COLO668 (cell line): ENCODE measurements around the gene ABCG2.

Experiments used
- DNase-seq: peaks from one replicate; lab custom pipeline; 2025; ENCODE audit not compliant: unreplicated experiment; lab: John Stamatoyannopoulos, UW

The ABCG2 gene

DNA sequence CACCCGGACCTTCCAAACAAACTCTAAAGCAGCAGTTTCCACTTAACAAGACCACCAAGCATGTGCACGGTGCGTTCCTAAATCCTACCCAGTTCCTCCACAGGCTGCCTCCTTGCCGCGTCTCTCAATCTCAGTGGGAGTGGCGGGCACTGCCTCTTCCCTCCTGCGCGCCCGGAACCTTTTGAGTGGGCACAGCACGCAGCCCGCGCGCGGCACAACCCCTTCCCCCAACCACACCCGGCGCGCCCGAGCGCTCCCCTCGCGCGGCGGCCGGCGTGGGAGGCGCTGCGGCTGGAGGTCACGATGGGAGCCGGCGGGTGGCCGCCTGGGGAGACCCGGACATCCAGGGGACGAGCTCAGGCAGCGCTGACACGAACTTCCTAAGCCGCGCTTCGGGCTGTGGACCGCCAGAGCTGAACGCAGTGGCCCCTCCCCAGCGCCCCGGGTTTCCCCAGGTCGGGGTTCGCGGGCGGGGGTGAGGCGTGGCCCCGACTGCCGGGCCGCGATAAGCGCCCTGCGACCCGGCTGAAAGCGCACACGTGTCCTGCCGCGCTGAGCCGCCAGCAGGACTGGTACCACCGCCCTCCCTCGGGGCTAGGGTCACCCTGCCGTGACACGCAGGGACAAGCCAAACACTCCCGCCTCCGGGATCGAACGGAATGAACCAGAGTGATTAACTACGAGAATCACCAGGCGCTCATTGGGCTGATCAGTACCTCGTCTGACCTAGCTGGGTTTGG, at the start of gene ABCG2:
Gene ABCG2, minus strand, starts transcription at position 151 of the 740 bp plus-strand sequence. CDS start 18,644 bp downstream, outside the sequence.
- DNase-seq: no peak

DNA sequence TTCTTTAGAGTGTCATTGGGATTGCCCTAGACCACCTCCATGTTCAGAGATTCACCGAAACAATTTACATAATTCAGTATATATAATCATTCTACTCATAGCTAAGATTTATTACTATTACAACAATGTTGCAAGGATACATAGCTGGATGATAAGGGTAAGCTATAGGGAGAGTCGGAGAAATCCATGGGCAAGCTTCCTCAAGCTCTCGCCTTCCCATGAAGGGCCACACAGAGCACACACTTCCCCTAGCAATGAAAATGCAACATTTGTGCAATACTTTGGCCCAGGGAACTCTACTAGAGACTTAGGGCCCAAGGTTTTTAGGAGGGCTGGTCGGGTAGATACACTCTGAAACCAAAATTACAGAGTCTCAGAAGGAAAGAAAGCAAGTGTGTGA, 49.7 kb upstream of the ABCG2 start:
- no peak for DNase-seq

- no peak for DNase-seq
These were observed 48.7 kb upstream of the ABCG2 start for GRCh38 chr4:88207171-88207570.

- no peak for DNase-seq
These were observed 46.4 kb upstream of the ABCG2 start for GRCh38 chr4:88204882-88205281.

- no peak for DNase-seq
These were observed 44.0 kb upstream of the ABCG2 start for GRCh38 chr4:88202443-88202842.

- DNase-seq: no peak
These were observed 41.7 kb upstream of the ABCG2 start for GRCh38 chr4:88200186-88200585.

- no peak for DNase-seq
These were observed 38.2 kb upstream of the ABCG2 start for GRCh38 chr4:88196523-88197185.

DNA sequence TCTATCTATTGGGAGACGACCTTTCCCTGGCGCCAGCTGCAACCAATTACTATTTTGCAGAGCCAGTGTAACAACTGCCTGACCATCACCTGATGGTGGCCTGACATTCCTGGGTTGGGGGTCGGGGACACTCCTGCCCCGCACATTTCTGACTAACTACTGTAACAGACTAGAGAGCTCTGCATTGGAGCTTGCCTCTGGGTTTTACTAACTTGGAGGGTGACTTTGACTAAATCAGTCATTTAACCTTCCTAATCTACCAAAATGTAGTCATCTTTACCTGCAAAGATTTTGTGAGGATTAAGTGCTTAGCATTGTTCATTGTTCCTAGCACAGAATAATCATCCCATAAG, 37.5 kb upstream of the ABCG2 start:
- DNase-seq: no peak

- no peak for DNase-seq
These were observed 37.0 kb upstream of the ABCG2 start for GRCh38 chr4:88195328-88196012.

GRCh38 chr4:88191404-88191803, 33.0 kb upstream of the ABCG2 start:
- no peak for DNase-seq

- DNase-seq: no peak
These were observed 31.6 kb upstream of the ABCG2 start for GRCh38 chr4:88189881-88190585.

- DNase-seq: no peak
These were observed 30.9 kb upstream of the ABCG2 start for GRCh38 chr4:88189418-88189738.

DNA sequence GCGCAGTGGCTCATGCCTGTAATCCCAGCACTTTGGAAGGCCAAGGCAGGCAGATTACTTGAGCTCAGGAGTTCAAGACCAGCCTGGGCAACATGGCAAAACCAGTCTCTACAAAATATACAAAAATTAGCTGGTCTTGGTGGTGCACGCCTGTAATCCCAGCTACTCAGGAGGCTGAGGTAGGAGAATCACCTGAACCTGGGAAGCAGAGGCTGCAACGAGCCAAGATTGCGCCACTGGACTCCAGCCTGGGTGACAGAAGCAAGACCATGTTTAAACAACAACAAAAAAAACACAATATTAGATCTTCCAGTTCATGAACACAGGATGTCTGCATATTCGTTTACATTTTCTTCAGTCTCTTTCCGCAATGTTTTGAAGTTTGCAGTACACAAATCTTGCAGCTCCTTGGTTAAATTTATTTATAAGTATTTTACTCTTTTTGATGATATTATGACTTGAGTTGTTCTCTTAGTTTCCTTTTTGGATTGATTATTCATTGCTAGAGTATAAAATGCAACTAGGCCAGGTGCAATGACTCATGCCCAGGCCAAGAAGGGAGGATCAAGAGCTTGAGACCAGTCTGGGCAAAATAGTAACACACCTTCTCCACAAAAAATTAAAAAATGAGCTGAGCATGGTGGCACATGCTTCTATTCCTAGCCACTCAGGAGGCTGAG, 30.4 kb upstream of the ABCG2 start:
- DNase-seq: no peak

- DNase-seq: no peak
These were observed 29.3 kb upstream of the ABCG2 start for GRCh38 chr4:88187766-88188165.

DNA sequence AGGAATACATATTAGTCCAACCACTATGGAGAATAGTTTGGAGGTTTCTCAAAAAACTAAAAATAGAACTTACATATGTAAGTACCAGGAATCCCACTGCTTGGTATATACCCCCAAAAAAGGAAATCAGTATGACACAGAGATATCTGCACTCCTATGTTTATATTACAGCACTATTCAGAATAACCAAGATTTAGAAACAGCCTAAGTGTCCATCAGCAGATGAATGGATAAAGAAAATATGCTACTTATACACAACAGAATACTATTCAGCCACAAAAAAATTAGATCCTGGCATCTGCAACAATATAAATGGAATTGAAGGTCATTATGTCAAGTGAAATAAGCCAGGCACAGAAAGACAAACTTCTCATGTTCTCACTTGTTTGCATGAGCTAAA, 27.5 kb upstream of the ABCG2 start:
- DNase-seq: no peak

DNA sequence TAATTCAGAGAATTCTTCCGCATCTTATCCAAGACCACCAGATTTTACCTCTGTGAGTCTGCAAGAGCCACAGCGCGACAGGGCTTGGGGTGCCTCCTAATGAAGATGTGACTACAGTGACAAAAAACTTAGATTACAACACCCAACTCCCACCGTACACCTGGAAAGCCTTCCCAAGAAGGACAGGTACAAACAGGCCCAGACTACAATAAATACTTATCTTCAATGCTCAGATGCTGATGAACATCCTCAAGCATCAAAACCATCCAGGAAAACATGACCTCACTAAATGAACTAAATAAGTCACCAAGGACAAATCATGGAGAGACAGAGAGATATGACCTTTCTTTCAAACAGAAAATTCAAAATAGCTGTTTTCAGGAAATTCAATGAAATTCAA, 20.8 kb upstream of the ABCG2 start:
- DNase-seq: no peak

DNA sequence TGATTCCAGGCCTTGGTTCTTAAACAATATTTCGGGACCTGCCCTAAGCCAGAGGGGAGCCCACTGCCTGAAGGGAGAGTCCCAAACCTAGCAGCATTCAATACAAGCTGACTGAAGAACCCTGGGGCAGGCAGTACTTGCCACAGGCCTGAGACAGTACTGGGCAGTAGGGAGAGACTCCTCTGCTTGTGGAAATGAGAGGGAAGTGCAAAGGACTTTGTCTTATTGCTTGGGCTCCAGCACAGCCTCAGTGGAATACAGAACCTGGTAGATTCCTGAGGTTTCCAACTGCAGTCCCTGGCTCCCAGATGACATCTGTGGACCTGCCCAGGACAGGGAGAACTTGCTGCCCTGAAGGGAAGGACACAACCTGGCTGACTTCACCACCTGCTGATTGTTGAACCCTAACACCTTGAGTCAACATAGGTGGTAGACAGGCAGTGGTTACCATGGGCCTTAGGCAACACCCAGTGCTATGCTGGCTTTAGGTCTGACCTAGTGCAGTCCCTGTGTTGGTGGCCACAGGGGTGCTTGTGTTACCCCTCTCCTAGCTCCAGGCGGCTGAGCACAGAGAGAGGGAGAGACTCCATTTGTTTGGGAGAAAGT, 20.3 kb upstream of the ABCG2 start:
- no peak for DNase-seq

GRCh38 chr4:88177983-88178625, 19.7 kb upstream of the ABCG2 start:
- DNase-seq: no peak

- DNase-seq: no peak
These were observed 14.5 kb upstream of the ABCG2 start for GRCh38 chr4:88172987-88173386.

GRCh38 chr4:88171206-88171605, 12.8 kb upstream of the ABCG2 start:
- no peak for DNase-seq
